Activated CD8-positive, alpha-beta T cell treated with anti-CD3 and anti-CD28 coated beads for 36 hours (primary cell): ENCODE measurements around the gene NUP35. TPM values are rescaled to one million over a fixed set of nuclear protein-coding genes. Genes with fewer than 3 reads are reported as not detected.
A peak's percentile ranks its signal among the peaks of the same experiment; 100 is the strongest.

Experiments
- ATAC-seq: fragments of 200-7000 bp; cut with Tn5 transposase; one replicate; pipeline ENCODE4 v1.10.0; 2021; ENCODE audit warnings: mild to moderate bottlenecking, moderate library complexity
- CTCF ChIA-PET: fragments of 350-600 bp; sonication (Branson Sonifier 250); formaldehyde crosslinking; loops from one replicate; lab custom pipeline; 2021; ENCODE audit warnings: antibody characterized with exemption; lab: Charles Lee
- POLR2A ChIA-PET: fragments of 350-600 bp; sonication (Branson Sonifier 250); formaldehyde crosslinking; loops from one replicate; lab custom pipeline; 2021; ENCODE audit warnings: antibody characterized with exemption; lab: Charles Lee
- DNase-seq: peaks from one replicate; pipeline ENCODE4 v3.0.0-alpha.2; 2020
- H3K27ac Mint-ChIP-seq: one replicate; pipeline ENCODE4 v1.8.0; 2021; ENCODE audit warnings: mild to moderate bottlenecking, mixed read lengths
- H3K27me3 Mint-ChIP-seq: one replicate; pipeline ENCODE4 v1.8.0; 2021; ENCODE audit warnings: mixed read lengths
- H3K36me3 Mint-ChIP-seq: one replicate; pipeline ENCODE4 v1.8.0; 2021; ENCODE audit warnings: low read depth, mixed read lengths
- H3K4me1 Mint-ChIP-seq: one replicate; pipeline ENCODE4 v1.8.0; 2021; ENCODE audit warnings: low read depth, mixed read lengths
- H3K4me3 Mint-ChIP-seq: one replicate; pipeline ENCODE4 v1.8.0; 2021; ENCODE audit warnings: mild to moderate bottlenecking, moderate library complexity, mixed read lengths
- H3K9me3 Mint-ChIP-seq: one replicate; pipeline ENCODE4 v1.8.0; 2021; ENCODE audit warnings: mixed read lengths
- intact Hi-C: fragments of 100-400 bp; cut with micrococcal nuclease; formaldehyde crosslinking; loops from one replicate; pipeline ENCODE4 v1.10.0; 2022
- total RNA-seq, 2 experiments: library from RNA; stranded (reverse); gene quantifications; one replicate each; pipeline ENCODE4 v1.2.3, GENCODE V29; 2021
- TF ChIP-seq, protein P1 (sequence below): fragments of 200-600 bp; IDR thresholded peaks from one replicate; pipeline ENCODE4 v1.8.0; 2022; ENCODE audit warnings: antibody characterized with exemption, mild to moderate bottlenecking

Gene NUP35
- 10 to 100 TPM; 25.1 to 27.1 TPM for total RNA-seq

- peaks cover 30% of the 10 kb centered on the region for H3K4me1 Mint-ChIP-seq
- TF ChIP-seq, protein P1, sequence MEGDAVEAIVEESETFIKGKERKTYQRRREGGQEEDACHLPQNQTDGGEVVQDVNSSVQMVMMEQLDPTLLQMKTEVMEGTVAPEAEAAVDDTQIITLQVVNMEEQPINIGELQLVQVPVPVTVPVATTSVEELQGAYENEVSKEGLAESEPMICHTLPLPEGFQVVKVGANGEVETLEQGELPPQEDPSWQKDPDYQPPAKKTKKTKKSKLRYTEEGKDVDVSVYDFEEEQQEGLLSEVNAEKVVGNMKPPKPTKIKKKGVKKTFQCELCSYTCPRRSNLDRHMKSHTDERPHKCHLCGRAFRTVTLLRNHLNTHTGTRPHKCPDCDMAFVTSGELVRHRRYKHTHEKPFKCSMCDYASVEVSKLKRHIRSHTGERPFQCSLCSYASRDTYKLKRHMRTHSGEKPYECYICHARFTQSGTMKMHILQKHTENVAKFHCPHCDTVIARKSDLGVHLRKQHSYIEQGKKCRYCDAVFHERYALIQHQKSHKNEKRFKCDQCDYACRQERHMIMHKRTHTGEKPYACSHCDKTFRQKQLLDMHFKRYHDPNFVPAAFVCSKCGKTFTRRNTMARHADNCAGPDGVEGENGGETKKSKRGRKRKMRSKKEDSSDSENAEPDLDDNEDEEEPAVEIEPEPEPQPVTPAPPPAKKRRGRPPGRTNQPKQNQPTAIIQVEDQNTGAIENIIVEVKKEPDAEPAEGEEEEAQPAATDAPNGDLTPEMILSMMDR = no peak
- H3K4me3 Mint-ChIP-seq = peak within 1 kb of the TSS; percentile 91
- H3K9me3 Mint-ChIP-seq = no peaks in the 10 kb centered on the region
- peak within 1 kb of the TSS; percentile 98 for H3K27ac Mint-ChIP-seq
- peak; percentile 88 for DNase-seq
- H3K27me3 Mint-ChIP-seq = peaks cover 6% of the 10 kb centered on the region
- intact Hi-C loops = no loop called here
- peaks cover 24% of the 10 kb centered on the region for H3K36me3 Mint-ChIP-seq
- peak; percentile 96 for ATAC-seq
- POLR2A ChIA-PET = interaction anchor here (0.7 to 1.4 kb wide), 7 partner anchors 12 to 408 kb away, joined by 3 to 6 read pairs (median 3); partner anchors contain the start of genes DNAJC10 and NCKAP1
- CTCF ChIA-PET = interaction anchor here (0.6 to 0.9 kb wide), 2 partner anchors 40 to 41 kb away, joined by 3 read pairs; no protein-coding TSS in a partner anchor
These were observed at the start of gene NUP35 for GRCh38 chr2:183124222-183124956. NUP35 (plus strand) TSS chr2:183124443; CDS start chr2:183124458, 15 bp downstream.

GRCh38 chr2:183078163-183078463, 46.1 kb upstream of the NUP35 start:
- DNase-seq (no peak), ATAC-seq (no peak)
- Mint-ChIP-seq H3K4me3 (peak overlapping the region; percentile 80), H3K4me1 (peaks cover 6% of the 10 kb centered on the region), H3K36me3 (no peaks in the 10 kb centered on the region), H3K27me3 (peaks cover 3% of the 10 kb centered on the region), H3K9me3 (no peaks in the 10 kb centered on the region), H3K27ac (peak overlapping the region; percentile 43)
- CTCF ChIA-PET = interaction anchor here (0.6 kb wide), 1 partner anchor 1145 kb away, joined by 3 read pairs; no protein-coding TSS in a partner anchor
- TF ChIP-seq, protein P1 = no peak
- intact Hi-C loops = no loop called here
- POLR2A ChIA-PET = no interaction called here

- Mint-ChIP-seq H3K27me3 (peaks cover 3% of the 10 kb centered on the region), H3K9me3 (no peaks in the 10 kb centered on the region), H3K4me3 (peak within 1 kb of the TSS; percentile 80), H3K36me3 (no peaks in the 10 kb centered on the region), H3K27ac (peak within 1 kb of the TSS; percentile 43), H3K4me1 (peaks cover 6% of the 10 kb centered on the region)
- TF ChIP-seq, protein P1 = no peak
- ChIA-PET POLR2A (interaction anchor here (0.6 to 1.6 kb wide), 3 partner anchors 14 to 838 kb away, joined by 3 read pairs; no protein-coding TSS in a partner anchor), CTCF (interaction anchor here (0.6 to 1.8 kb wide), 3 partner anchors 8 to 1144 kb away, joined by 3 to 4 read pairs (median 3); no protein-coding TSS in a partner anchor)
- DNase-seq = peak; percentile 91
- peak; percentile 95 for ATAC-seq
- intact Hi-C loops = no loop called here
These were observed 45.6 kb upstream of the NUP35 start, which contains the start of gene DUSP19 for GRCh38 chr2:183078464-183079138. DUSP19 (plus strand) TSS chr2:183078747; CDS start chr2:183078934, 187 bp downstream.

- H3K9me3 Mint-ChIP-seq = no peaks in the 10 kb centered on the region
- CTCF ChIA-PET = interaction anchor here (1.0 to 1.8 kb wide), 2 partner anchors 9 to 15 kb away, joined by 3 to 4 read pairs; no protein-coding TSS in a partner anchor
- peaks cover 3% of the 10 kb centered on the region for H3K27me3 Mint-ChIP-seq
- POLR2A ChIA-PET = interaction anchor here (0.6 to 1.6 kb wide), 3 partner anchors 15 to 838 kb away, joined by 3 read pairs; no protein-coding TSS in a partner anchor
- DNase-seq (no peak), ATAC-seq (peak; percentile 16)
- peaks cover 6% of the 10 kb centered on the region for H3K4me1 Mint-ChIP-seq
- H3K4me3 Mint-ChIP-seq = peak overlapping the region; percentile 80
- no peak overlapping the region for H3K27ac Mint-ChIP-seq
- H3K36me3 Mint-ChIP-seq = no peaks in the 10 kb centered on the region
- TF ChIP-seq, protein P1 = no peak
- intact Hi-C loops = no loop called here
These were observed 45.0 kb upstream of the NUP35 start for GRCh38 chr2:183079139-183079775.
